Measurements from ENCODE around the gene RAX2. TPM values are rescaled to one million over a fixed set of nuclear protein-coding genes. Genes with fewer than 3 reads are reported as not detected.

Gene RAX2
- total RNA-seq, 1 donor from 2014 or later, result not detected

DNA sequence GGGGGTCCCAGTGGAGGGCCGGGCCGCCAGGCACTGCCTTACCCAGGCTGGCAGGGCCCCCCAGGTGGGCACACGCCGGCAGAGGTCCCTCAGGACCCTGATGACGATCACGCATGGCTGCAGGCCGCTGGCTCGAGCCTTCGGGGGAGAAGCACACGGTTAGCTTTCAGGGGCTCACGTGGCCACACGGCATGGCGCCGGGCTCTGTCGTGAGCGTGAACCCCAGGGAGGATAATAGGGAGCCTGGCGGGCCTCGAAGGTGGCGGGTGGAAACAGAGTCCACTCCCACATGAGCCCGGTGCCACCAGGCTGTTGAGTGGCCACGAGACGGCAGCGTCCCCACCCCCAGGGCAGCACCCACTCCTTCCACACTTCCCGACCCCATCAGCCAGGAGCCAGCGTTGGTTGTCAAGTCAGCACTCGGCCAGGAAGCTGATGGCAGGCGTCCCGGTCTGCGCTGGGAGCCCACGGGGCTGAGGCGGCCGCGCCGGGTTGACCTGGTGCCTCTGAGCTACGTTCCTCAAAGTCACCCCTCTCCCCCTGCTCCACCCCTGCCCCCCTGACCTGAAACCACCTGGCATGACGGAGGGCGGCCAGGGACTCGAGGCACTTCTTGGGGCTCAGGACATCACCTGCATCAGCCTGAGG is 38.8 kb upstream of the RAX2 start:
- DNase-seq (ENCODE audit: low read depth, low spot score), result no peak
- Mint-ChIP-seq H3K36me3 (ENCODE audit: low read depth) (no peaks in the 10 kb centered on the region), H3K27ac (ENCODE audit: unreplicated experiment) (no peak overlapping the region), H3K4me3 (no peak overlapping the region), H3K27me3 (ENCODE audit: low read depth) (no peaks in the 10 kb centered on the region), H3K9me3 (no peaks in the 10 kb centered on the region), H3K4me1 (no peaks in the 10 kb centered on the region)
- TF ChIP-seq, protein P1, sequence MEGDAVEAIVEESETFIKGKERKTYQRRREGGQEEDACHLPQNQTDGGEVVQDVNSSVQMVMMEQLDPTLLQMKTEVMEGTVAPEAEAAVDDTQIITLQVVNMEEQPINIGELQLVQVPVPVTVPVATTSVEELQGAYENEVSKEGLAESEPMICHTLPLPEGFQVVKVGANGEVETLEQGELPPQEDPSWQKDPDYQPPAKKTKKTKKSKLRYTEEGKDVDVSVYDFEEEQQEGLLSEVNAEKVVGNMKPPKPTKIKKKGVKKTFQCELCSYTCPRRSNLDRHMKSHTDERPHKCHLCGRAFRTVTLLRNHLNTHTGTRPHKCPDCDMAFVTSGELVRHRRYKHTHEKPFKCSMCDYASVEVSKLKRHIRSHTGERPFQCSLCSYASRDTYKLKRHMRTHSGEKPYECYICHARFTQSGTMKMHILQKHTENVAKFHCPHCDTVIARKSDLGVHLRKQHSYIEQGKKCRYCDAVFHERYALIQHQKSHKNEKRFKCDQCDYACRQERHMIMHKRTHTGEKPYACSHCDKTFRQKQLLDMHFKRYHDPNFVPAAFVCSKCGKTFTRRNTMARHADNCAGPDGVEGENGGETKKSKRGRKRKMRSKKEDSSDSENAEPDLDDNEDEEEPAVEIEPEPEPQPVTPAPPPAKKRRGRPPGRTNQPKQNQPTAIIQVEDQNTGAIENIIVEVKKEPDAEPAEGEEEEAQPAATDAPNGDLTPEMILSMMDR (conservative IDR thresholded peaks at IDR 0.05), result no peak

DNA sequence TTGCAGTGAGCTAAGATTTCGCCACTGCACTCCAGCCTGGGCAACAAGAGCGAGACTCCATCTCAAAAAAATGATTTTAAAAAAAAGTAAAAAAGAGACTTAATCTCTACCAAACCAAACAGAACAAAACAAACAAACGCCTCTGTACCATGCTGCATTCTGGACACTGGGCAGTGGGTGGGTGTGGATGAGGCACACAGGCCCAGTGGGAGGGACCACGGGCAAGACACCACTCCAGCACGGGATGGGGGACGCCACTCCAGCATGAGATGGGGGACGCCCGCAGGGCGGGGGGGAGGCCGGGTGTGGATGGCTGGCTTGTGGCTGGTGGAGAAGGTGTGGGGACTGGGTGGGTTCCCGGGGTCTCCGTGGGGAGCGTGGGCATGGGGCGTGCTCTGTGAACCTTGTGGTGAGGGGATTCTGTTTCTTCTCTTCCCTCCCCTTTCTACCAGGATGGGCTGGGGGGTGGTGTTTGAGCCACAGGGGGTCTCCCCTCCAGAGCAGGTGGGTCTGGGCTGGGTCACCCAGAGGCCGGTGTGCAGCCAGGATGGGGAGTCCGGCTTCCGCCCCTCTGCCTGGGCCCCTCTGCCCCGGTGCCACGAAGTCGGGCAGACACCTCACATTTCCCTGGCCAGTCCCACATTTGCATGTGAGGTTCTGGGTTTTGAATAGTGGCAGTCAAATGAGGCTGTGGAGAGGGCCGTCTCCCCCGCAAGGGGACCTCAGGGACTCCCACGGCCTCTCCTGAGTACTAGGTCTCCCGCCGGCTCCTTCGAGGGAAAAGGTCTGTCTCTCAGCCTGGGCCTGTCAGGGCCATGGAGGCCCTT is 38.1 kb upstream of the RAX2 start:
- Mint-ChIP-seq H3K27me3 (ENCODE audit: low read depth) (no peaks in the 10 kb centered on the region), H3K27ac (ENCODE audit: unreplicated experiment) (no peak overlapping the region), H3K36me3 (ENCODE audit: low read depth) (no peaks in the 10 kb centered on the region), H3K9me3 (no peaks in the 10 kb centered on the region), H3K4me1 (no peaks in the 10 kb centered on the region), H3K4me3 (no peak overlapping the region)
- TF ChIP-seq, protein P1 (conservative IDR thresholded peaks at IDR 0.05), result no peak
- DNase-seq (ENCODE audit: low read depth, low spot score), result no peak

DNA sequence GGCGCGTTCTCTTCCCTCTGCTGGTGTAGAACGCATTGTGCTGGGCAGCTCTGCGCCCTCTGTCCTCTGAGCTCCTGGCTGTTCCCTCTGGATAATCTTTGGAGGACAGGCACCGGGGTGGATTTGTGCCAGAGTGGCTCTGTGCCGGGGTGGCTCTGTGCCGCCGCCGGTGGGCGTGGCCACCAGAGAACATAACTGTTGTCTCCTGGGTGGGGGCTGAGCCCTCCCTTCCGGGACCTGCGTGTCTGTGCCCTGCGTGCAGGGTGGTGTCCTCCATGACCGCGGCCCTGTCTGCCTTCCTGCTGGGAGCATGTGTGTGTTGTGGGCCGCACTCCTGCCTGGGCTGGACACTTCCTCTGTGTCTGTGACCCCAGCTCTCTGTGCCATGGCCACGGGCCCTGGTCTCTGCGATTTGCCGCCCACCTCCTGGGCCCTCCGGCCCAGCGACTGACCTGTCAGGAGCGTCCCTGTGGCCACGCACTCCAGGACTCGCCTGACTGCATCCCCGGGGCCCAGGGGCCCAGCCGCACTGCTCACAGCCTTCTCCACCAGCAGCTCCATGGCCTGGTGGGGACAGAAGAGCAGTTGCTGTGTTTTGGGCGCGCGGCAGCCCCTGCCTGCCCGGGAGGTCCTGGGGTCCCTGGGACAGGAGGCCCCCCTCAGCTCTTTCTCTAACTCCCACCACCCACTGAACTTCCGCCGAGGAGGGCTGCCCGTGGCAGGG is 36.6 kb upstream of the RAX2 start:
- Mint-ChIP-seq H3K4me3 (no peak overlapping the region), H3K27me3 (ENCODE audit: low read depth) (peaks cover under 1% of the 10 kb centered on the region)
- DNase-seq (ENCODE audit: low read depth, low spot score), result no peak

DNA sequence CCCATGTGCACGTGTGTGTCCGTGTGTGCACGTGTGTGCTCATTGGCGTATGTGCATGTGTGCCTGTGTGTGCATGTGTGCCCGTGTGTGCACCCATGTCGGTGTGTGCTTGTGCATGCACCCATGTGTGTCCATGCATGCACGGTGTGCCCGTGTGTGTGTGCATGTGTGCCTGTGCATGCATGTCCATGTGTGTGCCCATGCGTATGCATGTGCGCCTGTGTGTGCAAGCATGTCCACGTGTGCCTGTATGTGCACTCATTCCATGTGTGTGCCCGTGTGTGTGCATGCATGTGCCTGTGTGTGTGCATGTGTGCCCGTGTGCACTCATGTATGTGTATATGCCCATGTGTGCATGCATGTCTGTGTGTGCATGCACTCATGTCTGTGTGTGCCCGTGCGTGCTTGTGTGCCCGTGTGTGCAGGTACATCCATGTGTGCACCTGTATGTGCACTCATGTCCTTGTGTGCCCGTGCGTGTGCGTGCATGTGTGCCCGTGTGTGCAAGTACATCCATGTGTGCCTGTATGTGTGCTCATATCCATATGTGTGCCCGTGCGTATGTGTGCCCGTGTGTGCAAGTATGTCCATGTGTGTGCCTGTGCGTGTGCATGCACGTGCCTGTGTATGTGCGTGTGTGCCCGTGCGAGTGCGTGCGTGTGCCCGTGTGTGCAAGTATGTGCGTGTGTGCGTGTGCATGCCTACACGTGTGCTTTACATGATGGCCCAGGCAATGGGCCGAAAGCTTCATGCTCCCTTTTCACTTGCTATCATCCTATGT is 35.7 kb upstream of the RAX2 start:
- Mint-ChIP-seq H3K36me3 (ENCODE audit: low read depth) (no peaks in the 10 kb centered on the region), H3K4me3 (no peak overlapping the region), H3K27ac (ENCODE audit: unreplicated experiment) (no peak overlapping the region), H3K27me3 (ENCODE audit: low read depth) (peaks cover 8% of the 10 kb centered on the region), H3K4me1 (no peaks in the 10 kb centered on the region), H3K9me3 (no peaks in the 10 kb centered on the region)
- TF ChIP-seq, protein P1 (conservative IDR thresholded peaks at IDR 0.05), result no peak
- no peak for DNase-seq (ENCODE audit: low read depth, low spot score)

More for the DNA sequence above, 36.6 kb upstream of the RAX2 start:
- no peaks in the 10 kb centered on the region for H3K4me1 Mint-ChIP-seq
- H3K27ac Mint-ChIP-seq (ENCODE audit: unreplicated experiment), result no peak overlapping the region
- no peaks in the 10 kb centered on the region for H3K36me3 Mint-ChIP-seq (ENCODE audit: low read depth)
- TF ChIP-seq, protein P1 (conservative IDR thresholded peaks at IDR 0.05), result no peak
- no peaks in the 10 kb centered on the region for H3K9me3 Mint-ChIP-seq

DNA sequence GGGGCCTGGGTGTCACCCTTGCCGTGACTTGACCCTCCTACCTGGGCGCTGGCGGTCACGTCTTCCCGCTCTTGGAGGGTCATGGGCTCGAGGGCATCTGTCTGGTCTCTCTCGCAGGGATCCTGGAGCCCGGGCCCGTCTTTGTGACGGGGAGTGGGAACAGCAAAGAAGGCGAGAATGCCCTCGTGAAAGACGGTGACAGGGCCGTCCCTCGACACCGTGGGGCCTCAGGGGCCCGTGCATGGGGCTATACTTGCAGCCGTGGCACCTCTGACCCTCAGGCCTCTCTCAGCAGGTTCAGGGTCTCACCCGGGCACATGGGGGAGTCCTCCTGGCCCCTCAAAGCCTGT is 35.1 kb upstream of the RAX2 start:
- H3K9me3 Mint-ChIP-seq, result no peaks in the 10 kb centered on the region
- no peak for DNase-seq (ENCODE audit: low read depth, low spot score)
- H3K27ac Mint-ChIP-seq (ENCODE audit: unreplicated experiment), result no peak overlapping the region
- H3K4me3 Mint-ChIP-seq, result no peak overlapping the region
- no peaks in the 10 kb centered on the region for H3K36me3 Mint-ChIP-seq (ENCODE audit: low read depth)
- peaks cover 14% of the 10 kb centered on the region for H3K27me3 Mint-ChIP-seq (ENCODE audit: low read depth)
- no peaks in the 10 kb centered on the region for H3K4me1 Mint-ChIP-seq
- TF ChIP-seq, protein P1 (conservative IDR thresholded peaks at IDR 0.05), result no peak

Measured in neural crest cell (in vitro differentiated cells).